ENCODE results near the gene CIC.

DNA sequence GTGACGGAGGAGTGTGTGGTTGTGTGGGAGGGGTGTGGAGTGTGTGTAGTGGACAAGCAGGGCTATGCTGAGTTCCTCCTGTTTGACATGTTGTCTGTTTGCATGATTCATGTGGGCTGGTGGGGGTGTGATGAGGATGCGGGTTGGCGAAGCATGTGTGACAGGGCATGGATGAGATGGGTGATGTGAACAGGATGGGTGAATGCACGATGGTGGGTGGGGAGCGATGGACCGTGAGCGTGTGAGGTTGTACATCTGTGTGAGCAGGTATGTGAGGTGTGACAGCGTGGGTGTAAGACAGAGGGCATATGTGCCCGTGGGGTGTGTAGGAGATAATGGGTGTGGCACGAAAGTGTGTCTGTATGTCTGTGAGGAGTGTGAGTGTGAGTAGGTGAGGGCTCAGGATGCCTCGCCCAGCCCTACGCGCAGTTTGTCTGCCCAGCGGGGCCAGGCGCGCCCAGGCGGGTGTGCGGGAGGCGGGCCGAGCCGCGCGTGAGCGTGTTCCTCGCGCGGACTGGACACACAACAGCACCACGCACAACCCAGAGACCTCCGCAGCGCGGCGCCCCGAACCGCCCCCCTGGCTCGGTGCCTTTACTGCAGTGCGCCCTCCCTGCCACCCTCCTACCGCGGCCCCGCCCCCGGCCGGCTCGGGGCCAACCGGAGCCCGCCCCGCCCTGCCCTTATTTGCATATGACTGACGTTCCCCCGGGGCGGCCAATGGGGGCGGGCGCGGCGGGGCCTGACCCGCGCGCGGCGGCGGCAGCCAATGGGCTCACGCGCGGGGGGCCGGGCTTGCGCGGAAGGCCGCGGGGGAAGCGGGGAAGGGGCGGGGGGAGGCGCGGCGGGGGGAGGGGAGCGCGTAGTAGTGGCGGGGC, 14.4 kb downstream of the CIC start:
- TF ChIP-seq CTCF (IDR thresholded peaks at IDR 0.05) = peak in 2 of 4 experiments; percentile 11 to 28
- TF ChIP-seq POLR2A (IDR thresholded peaks at IDR 0.05) = peak; percentile 46 to 49
- peak; percentile 46 for TF ChIP-seq POLR2AphosphoS5 (IDR thresholded peaks at IDR 0.05)
